Parathyroid adenoma (tissue), 2 donors: ENCODE results near the gene PRKCA.
A peak's percentile ranks its signal among the peaks of the same experiment; 100 is the strongest.

Experiments
- H2AFZ ChIP-seq: fragments of 300-600 bp; sonication (generic); one replicate; pipeline ENCODE4 v1.7.0; 2017; ENCODE audit warnings: antibody characterized with exemption, mild to moderate bottlenecking
- H3K27ac ChIP-seq: fragments of 300-600 bp; sonication (generic); one replicate; pipeline ENCODE4 v1.7.0; 2017
- H3K27me3 ChIP-seq: fragments of 300-600 bp; sonication (generic); one replicate; pipeline ENCODE4 v1.7.0; 2017; ENCODE audit warnings: low read length; ENCODE audit not compliant: control insufficient read depth, insufficient read depth
- H3K36me3 ChIP-seq: fragments of 300-600 bp; sonication (generic); one replicate; pipeline ENCODE4 v1.7.0; 2017; ENCODE audit warnings: low read length; ENCODE audit not compliant: control insufficient read depth, insufficient read depth
- H3K4me1 ChIP-seq: fragments of 300-600 bp; sonication (generic); one replicate; pipeline ENCODE4 v1.7.0; 2017; ENCODE audit warnings: control low read depth
- H3K4me2 ChIP-seq: fragments of 300-600 bp; sonication (generic); one replicate; pipeline ENCODE4 v1.7.0; 2017; ENCODE audit warnings: low read length
- H3K4me3 ChIP-seq: fragments of 300-600 bp; sonication (generic); one replicate; pipeline ENCODE4 v1.7.0; 2017; ENCODE audit warnings: low read depth, low read length
- H3K79me2 ChIP-seq: fragments of 300-600 bp; sonication (generic); one replicate; pipeline ENCODE4 v1.7.0; 2017; ENCODE audit warnings: control low read depth
- H3K9ac ChIP-seq: fragments of 300-600 bp; sonication (generic); one replicate; pipeline ENCODE4 v1.7.0; 2017; ENCODE audit warnings: mild to moderate bottlenecking
- H3K9me3 ChIP-seq: fragments of 300-600 bp; sonication (generic); one replicate; pipeline ENCODE4 v1.7.0; 2017; ENCODE audit warnings: low read length; ENCODE audit not compliant: control insufficient read depth
- CTCF ChIP-seq: fragments of 300-600 bp; sonication (generic); IDR thresholded peaks from one replicate; pipeline ENCODE4 v1.7.0; 2017; ENCODE audit warnings: antibody characterized with exemption, mild to moderate bottlenecking
- donor health status: primary hyperparathyroidism.

The PRKCA gene

GRCh38 chr17:66371561-66371960 lies 69.1 kb downstream of the PRKCA start:
- Histone ChIP-seq H3K79me2 (no peaks in the 10 kb centered on the region), H3K9ac (no peak overlapping the region), H3K9me3 (no peaks in the 10 kb centered on the region), H3K4me1 (peaks cover 8% of the 10 kb centered on the region), H3K36me3 (no peaks in the 10 kb centered on the region), H3K4me3 (no peak overlapping the region), H3K4me2 (no peak overlapping the region), H3K27me3 (no peaks in the 10 kb centered on the region), H2AFZ (no peak overlapping the region), H3K27ac (no peak overlapping the region)
- no peak for TF ChIP-seq CTCF

GRCh38 chr17:66372182-66372581 lies 69.8 kb downstream of the PRKCA start:
- H3K79me2 ChIP-seq = no peaks in the 10 kb centered on the region
- H3K9ac ChIP-seq = no peak overlapping the region
- no peak for TF ChIP-seq CTCF
- H3K4me1 ChIP-seq = peaks cover 8% of the 10 kb centered on the region
- no peak overlapping the region for H3K4me3 ChIP-seq
- no peak overlapping the region for H3K27ac ChIP-seq
- no peaks in the 10 kb centered on the region for H3K36me3 ChIP-seq
- no peak overlapping the region for H2AFZ ChIP-seq
- no peaks in the 10 kb centered on the region for H3K9me3 ChIP-seq
- H3K27me3 ChIP-seq = no peaks in the 10 kb centered on the region
- H3K4me2 ChIP-seq = no peak overlapping the region

GRCh38 chr17:66373079-66373478 lies 70.7 kb downstream of the PRKCA start:
- Histone ChIP-seq H2AFZ (no peak overlapping the region), H3K79me2 (no peaks in the 10 kb centered on the region), H3K4me3 (no peak overlapping the region), H3K36me3 (no peaks in the 10 kb centered on the region), H3K9ac (no peak overlapping the region), H3K4me1 (peaks cover 8% of the 10 kb centered on the region), H3K27ac (no peak overlapping the region), H3K27me3 (no peaks in the 10 kb centered on the region), H3K9me3 (no peaks in the 10 kb centered on the region), H3K4me2 (no peak overlapping the region)
- no peak for TF ChIP-seq CTCF

- TF ChIP-seq CTCF = no peak
- Histone ChIP-seq H3K4me3 (no peak overlapping the region), H3K4me1 (peaks cover 8% of the 10 kb centered on the region)
Measured at GRCh38 chr17:66373944-66374817, 71.8 kb downstream of the PRKCA start.

GRCh38 chr17:66375121-66375520 lies 72.7 kb downstream of the PRKCA start:
- H3K9ac ChIP-seq = no peak overlapping the region

More at GRCh38 chr17:66373944-66374817, 71.8 kb downstream of the PRKCA start:
- no peaks in the 10 kb centered on the region for H3K27me3 ChIP-seq
- H3K79me2 ChIP-seq = no peaks in the 10 kb centered on the region
- H2AFZ ChIP-seq = peak overlapping the region; percentile 74
- no peak overlapping the region for H3K4me2 ChIP-seq
- H3K27ac ChIP-seq = no peak overlapping the region
- H3K9me3 ChIP-seq = no peaks in the 10 kb centered on the region
- no peak overlapping the region for H3K9ac ChIP-seq
- no peaks in the 10 kb centered on the region for H3K36me3 ChIP-seq

More at GRCh38 chr17:66375121-66375520, 72.7 kb downstream of the PRKCA start:
- no peaks in the 10 kb centered on the region for H3K36me3 ChIP-seq
- no peaks in the 10 kb centered on the region for H3K27me3 ChIP-seq
- peaks cover 8% of the 10 kb centered on the region for H3K4me1 ChIP-seq
- no peaks in the 10 kb centered on the region for H3K79me2 ChIP-seq
- no peak overlapping the region for H3K4me2 ChIP-seq
- no peak overlapping the region for H3K4me3 ChIP-seq
- H3K9me3 ChIP-seq = no peaks in the 10 kb centered on the region
- no peak overlapping the region for H3K27ac ChIP-seq
- no peak for TF ChIP-seq CTCF
- H2AFZ ChIP-seq = no peak overlapping the region
